Hippocampal formation (tissue), 2 donors: ENCODE data around the gene PSEN2.

ENCODE experiments used
- DNase-seq, 2 donors: peaks; one replicate each; lab custom pipeline; 2025; lab: John Stamatoyannopoulos, UW

The PSEN2 gene

DNA sequence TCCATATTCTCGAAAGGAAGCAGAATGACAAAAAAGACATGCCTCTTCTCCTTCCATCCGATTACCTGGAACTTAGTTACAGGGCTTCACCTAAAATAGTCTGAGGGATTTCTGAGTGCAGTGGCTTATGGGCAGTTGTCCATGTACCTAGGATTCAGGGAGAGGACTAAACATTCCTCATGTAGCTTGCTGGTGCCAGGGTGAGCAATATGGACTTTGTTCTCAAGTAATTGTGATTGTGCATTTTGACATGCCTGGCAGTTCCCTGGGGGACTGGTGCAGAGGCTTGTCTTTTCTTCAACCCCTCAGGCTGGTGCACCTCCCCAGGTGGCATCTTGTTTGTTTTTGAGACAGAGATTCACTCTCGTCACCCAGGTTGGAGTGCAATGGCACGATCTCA is 6.1 kb upstream of the PSEN2 start:
- no peak for DNase-seq

DNA sequence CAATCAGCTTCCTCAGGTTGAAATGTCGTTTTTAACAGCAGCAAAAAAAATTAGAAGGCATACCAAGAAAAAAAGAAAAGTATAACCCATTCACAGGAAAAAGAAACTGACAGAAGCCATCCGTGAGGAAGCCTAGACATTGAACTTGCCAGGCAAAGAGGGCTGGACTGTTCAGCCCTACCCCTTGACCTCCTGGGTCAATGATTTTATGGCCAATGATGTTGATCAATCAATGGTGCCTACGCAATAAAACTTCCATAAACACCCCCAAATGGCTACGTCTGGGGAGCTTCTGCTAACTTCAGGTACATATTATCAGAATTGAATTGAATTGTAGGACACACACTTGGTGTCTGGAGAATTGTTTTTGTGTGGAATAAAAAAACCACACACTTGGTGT is 4.8 kb upstream of the PSEN2 start:
- no peak for DNase-seq

DNA sequence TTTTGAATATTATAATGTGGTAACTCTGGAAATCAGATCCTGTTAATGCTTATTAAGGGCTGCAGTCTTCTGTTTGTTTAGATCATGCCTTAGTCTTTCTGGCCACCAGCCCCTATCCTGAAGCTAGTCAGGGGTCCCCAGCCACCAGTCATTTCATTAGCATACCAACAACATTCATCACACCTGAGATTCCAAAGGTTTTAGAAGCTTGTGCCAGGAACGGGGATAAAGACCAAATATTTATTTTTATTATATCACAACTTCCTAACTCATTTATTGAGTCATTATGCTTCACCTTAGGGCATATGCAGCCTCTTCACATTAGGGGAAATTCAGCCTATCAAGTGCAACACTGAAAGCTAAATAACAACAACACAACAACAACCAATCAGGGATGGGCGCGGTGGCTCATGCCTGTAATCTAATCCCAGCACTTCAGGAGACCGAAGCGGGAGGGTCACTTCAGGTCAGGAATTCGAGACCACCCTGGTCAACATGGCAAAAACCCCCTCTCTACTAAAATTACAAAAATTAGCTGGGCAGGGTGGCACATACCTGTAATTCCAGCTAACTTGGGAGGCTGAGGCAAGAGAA is 2.9 kb upstream of the PSEN2 start:
- DNase-seq: no peak

DNA sequence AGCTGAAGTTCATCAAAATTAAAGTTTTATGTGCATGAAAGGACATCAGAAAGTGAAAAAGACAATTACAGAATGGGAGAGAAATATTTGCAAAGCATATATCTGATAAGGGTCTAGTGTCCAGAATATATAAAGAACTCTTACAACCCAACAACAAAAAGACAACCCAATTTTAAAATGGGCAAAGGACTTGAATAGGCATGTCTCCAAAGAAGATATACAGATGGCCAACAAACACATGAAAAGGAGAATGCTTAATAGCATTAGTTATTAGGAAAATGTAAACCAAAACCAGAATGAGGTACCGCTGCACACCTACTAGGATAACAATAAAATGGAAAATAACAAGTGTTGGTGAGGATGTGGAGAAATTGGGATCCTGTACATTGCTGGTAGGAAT is 1.7 kb upstream of the PSEN2 start:
- DNase-seq: no peak

DNA sequence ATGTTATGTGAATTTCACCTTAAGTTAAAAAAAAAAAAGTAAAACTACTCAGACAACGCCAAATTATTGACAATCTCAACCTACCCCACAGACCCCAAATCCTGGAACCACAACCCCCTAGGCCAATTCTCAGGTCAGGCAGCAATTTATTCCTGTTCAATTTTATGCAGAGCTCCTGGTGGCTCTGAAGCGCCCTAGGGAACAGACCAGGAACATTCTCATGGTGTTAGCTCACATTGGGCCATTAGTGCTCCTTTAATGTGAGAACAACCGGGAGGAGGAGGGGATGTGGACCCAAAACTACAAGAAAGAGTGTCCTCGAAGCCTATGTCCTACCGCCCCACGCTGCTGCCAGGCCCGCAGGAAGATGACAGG is 403 bp upstream of the PSEN2 start:
- no peak for DNase-seq

DNA sequence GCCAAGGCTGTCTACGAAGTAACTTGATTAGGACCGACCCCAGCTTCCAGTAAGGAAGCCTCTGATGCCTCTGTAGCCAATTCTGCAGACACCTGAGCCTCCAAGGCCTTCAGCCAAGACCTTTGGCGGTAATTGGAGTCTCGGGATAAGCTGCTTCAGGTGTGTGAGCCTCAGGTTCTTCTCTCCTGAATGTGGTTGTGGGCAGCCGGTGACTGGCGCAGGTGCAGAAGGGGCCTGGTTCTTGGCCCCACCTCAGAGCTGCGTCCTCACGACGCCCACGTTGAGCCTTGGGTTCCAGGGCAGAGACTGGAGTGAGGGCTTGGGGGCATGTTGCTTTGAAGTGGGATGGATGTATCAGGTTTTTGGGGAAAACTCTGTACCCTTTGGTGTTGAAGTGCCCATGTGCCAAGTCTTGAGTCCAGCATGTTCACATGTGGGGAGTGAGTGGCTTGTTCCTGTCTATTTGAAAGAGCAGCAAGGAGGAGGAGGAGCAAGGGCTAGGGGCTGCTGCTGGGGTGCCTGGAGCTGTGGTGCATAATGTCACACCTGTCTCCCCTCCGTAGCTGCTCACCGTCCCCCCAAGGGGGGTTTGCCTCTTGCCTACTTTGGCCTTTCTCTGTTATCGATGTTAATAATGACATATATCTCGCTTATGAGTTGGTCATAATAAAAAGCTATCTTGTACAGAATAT is 1.4 kb downstream of the PSEN2 start:
- DNase-seq: no peak

DNA sequence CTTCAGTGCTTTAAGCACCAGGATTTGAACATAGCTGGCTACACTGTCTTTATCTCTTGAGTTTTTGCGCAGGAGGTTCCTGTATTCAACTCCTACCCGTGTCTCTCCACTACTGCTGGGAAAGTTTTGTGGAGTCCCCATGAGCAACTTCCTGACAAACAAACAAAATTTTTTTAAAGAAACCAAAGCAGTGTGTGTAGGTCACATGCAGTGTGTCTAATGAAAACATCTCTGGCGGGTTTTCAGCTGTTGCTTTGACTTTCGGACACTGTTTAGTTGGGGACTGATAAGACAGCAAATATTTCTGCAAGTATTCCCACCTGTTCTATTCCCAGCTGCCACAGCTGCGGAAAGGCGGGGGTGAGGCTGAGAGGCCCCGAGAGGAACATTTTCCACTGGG is 2.0 kb downstream of the PSEN2 start:
- no peak for DNase-seq

DNA sequence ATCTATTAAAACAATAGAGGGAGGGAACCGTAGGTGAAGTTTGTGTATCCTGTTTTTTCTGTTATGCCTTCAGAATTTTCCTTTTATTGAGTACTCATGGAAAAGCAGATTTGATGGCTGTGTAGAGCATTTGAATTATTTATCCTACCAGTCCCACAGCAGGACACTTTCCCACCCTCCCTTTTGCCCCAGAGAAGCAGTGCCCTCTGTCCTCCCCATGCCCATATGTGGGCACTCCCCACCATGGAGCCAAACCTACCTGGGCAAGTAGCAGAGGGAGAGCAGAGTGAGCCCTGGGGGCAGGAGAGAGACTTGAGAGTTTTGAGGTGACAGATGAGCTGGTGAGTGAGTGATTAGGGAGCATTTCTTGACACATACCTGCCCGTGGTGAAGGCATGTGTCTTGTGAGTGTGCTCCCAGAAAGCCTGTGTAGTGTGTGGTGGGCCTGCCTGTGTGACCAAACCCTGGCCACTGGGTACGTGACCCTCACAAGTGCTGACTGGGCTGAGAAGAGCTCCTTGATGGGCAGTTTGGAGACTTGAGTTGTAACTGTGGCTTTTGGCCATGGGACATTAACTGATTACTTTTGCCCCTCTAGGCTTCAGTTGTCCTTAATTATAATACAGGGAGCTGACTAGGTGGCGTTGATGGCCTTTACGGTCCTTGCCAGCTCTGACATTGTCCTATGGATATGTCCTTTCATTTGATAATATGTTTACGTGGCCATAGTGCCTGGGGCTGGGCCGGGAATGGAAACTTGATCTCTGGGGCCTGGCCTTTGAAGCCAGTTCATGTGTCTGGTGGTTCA is 3.6 kb downstream of the PSEN2 start:
- no peak for DNase-seq

DNA sequence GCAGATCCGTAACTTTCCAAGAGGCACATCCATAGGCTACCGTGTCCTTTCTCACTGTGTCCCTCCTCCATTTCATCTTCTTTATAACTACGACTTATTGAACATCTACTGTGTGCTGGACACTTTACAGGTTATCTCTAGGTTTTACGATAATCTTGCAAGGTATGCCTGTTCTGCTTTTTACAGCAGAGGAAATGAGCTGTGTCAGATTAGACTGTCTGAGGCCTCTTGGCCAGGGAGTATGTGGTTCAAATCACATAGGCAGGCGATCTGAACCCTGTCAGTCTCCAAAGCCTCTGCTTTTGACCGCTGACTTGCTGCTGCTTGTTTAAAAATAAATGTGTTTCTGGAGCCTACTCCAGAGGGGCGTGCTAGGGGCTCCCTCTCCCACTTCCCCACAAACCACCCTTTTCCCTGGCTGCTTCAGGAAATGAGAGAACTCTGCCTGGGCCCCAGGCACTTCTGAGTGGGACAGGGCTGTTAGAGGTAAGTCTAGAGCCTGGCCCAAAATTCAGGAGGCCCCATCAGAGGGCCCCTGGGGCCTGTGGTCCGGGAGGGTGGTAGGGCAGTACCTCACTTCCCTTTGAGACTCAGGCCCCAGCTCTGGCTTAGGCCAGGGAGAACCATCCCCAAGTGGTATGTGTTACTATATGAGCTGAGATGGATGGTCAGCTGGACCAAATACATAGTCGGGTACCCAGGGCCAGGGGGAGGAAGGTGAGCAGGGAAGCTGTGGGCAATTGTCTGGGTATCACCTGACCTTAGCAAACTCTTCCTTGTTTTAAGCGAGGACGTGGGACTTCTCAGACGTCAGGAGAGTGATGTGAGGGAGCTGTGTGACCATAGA is 4.4 kb downstream of the PSEN2 start:
- no peak for DNase-seq

DNA sequence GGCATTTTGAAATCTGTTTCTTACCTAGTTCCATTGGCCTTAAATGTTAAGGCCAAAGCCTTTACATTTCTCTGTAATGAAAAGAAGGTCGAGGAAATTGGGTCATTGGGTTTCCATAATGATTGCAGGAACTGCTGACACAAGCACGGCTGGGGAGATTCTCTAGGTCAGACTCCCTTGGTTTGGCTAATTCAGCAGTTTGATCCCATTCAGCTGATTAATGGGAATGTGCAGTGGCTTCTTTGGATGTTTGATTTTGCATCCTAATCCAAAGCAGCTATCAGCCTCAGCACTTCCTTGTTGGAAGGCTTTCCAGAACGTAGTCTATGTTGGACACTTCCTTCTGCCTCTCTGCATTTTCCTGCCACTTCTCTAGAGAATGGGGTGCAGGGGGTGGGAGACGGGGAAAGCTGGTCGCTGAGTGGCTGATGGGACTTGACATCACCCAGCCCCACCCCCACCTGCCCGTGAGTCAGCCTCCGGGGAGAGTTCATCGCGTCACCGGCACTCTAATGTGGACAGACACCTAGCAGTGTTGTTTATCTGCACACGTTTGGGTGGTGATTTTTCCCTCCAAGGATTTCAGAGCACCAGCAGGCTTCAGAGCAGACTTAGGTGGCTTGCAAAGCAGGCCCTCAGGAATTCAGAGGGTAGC is 5.4 kb downstream of the PSEN2 start:
- no peak for DNase-seq

DNA sequence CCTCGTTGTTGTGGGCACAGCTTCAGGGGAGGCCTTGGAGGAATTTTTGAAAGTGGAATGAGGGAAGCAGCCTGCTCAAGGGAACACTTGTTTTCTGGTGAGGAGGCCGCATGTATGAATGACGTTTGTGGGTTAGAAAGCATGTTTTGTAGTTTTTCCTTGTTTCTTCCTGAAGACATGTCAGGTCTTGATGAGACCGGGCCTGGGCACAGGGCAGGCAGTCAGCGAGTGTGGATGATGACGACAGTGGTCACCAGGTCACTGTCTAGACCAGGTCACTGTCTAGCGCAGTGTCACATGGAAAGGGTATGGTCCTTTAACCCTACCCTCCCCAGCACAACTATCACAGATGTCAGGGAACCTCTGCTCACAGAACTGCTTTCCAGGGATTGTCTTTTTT is 7.3 kb downstream of the PSEN2 start:
- DNase-seq: no peak

DNA sequence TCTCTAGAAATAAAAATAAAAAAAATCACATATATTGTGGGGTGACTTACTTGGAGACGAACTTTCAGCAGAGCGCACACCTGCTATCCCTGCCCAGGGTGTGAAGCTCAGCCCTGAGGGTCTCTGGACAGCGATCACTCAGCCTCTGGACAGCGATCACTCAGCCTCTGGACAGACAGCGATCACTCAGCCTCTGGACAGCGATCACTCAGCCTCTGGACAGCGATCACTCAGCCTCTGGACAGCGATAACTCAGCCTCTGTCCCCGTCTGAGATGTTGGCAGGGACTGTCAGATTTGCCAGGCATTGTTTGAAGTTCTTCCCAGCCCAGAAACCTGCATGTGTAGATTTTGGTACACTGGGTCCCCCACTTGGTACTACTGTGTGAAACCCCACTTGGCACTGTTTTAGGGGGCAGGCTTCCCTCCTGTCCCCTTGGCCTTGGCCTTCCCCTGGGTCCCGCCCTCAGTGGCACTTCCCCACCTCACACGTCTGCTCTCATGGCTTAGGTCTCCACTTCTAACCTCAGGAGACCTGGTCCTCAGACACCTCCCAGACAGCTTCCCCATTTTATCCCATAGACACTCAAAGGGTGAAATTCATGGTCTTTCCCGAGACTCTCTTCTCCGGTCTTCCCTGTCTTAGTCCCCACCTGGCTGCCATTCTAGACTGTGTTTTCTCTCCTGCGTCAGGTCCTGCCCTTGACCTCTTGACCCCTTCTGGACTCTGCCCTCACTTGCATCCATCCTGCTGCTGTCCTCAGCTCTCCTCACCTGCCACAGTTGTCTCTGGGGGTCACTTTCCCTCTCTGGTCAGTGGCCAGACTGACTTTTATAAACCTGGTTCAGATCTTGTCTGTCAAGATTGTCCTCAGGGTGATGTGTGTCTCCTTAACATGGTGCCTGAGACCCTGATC is 10.2 kb downstream of the PSEN2 start:
- DNase-seq: no peak

DNA sequence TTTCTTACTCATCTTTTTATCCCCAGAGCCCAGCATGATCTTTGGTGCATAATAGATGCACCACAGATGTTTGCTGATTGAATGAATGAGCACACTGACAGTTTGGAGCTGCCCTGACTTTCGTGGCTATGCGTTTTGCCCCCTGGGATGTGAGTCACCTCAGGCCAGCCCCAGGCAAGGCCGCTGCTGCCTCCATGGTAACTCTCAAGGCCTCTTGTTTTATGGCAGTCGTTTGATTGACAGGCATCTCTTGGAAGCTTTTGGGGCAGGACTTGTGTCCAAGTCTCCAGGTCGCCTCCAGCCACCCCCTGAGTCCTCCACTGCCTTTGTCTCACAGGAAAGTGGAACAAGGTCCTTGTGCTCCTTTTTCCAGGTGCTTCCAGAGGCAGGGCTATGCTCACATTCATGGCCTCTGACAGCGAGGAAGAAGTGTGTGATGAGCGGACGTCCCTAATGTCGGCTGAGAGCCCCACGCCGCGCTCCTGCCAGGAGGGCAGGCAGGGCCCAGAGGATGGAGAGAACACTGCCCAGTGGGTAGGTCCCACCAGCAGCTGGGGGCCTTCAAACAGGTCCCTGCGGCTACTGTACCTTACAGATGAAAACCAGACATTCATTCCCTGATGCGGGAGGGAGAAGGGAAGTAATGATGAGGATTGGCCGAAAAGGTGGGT is 11.2 kb downstream of the PSEN2 start:
- DNase-seq: no peak

DNA sequence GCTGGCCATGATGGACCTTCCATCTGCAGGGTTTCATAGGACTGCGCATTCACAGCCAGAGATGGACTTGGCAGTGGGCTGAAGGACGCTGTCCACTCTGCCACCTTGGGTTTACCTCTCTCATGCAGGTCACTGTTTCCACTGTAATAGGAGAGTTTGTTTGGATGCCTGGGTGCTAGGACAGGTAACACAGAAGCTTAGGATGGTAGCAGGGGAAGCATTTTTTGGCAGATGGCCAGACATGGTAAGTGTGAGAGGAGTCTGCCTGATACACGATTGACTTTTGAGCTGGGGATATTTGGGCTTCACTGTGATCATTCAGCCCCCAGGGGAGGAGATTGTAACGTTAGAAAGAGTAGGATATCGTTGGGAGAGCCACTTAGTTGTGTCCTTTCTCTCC is 11.8 kb downstream of the PSEN2 start:
- no peak for DNase-seq

DNA sequence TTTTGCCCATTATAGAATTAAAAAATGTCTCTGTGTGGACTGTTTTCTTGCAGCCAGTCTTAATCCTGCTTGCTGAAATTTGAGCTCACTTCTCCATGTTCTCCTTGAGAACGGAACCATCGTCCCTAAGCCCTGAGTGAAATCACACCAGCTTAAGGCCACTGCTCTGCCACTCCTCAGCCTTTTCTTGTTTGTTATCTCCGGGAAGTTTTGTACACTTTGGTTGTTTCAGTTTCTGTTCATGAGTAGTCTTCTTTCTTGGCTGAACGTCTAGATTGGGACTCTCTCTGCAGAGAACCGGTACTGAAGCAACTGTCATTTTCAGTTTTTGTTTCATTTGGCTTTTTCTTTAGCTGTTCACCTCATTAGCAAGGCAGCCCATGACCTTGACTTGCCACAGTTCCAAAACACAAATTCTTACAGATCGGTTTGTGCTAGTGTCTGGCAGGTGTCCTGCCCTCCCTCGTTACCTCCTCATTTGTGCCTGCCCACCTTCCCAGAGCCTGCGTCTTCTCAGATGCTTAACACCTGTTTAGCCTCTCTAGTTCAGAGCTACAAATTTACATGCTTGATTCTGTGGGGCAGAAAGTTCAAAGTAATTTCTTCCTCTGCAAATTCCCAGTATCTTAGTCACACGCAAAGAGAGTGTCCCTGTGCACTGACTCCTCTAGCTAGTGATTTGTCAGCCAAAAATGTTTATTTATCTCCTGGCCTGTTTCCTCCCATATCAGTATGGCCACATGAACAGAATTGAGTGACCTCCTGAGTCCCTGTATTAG is 12.4 kb downstream of the PSEN2 start:
- DNase-seq: no peak

DNA sequence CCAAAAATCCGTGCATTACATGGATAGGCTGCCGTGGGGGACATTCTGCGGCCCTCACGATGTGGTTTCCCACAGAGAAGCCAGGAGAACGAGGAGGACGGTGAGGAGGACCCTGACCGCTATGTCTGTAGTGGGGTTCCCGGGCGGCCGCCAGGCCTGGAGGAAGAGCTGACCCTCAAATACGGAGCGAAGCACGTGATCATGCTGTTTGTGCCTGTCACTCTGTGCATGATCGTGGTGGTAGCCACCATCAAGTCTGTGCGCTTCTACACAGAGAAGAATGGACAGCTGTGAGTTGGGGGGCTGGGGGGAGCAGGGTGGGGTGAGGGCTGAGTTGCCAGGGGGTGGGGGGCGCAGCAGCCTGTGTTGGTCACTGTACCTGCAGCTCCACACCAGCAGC is 13.2 kb downstream of the PSEN2 start:
- no peak for DNase-seq

DNA sequence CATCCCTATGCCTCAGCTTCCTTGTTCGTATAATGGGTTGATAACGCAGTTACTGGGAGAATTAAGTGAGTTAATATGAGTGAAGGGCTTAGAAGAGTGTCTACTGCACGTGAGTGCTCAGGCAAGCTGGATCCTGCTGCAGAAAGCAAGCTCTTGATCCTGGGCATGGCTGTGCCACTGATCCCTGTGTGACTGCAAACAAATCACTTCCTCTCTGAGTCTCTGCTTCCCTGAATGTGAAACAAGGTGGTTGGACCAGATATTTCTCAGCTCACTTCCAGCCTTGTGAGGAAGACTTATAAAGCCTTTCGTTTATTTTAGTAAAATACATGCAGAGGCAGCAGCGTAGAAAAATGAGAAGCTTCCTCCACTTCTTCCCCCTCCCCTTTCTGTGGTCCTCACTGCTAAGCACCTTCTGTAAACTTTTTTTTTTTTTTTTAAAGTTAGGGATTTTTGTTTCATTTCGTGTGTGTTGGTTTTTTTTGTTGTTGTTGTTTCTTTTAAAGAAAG is 13.8 kb downstream of the PSEN2 start:
- no peak for DNase-seq

DNA sequence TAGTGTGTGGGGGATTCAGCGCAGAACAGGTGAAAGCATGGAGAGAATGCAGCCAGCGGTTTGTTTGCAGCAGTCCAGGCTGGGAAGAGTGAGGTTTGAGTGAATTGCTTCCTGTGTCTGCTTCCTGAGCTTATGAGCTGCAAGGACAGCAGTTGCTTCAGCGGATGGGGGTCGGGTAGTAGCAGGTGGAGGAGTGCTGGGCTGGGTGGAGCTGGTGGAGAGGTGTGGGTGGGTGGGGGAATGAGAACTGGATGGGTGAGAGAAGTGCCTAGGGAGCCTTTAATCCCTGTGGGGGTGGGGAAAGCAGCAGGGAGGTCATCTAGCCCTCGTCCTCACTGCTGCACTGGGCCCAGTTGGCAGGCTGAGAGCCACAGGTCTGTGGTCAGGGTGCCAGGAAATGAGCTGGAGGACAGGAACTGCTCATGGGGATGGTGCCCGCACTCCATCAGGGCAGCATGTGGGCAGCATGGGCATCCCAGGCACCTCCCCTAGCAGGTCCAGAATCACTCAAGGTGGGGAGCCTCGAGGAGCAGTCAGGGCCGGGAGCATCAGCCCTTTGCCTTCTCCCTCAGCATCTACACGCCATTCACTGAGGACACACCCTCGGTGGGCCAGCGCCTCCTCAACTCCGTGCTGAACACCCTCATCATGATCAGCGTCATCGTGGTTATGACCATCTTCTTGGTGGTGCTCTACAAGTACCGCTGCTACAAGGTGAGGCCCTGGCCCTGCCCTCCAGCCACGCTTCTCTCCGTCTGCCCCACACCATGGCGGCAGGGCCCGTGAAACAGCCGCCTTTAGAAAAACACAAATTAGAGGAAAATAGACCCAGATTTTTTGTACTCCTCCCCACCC is 14.8 kb downstream of the PSEN2 start:
- no peak for DNase-seq
